Measurements from ENCODE around the gene PDLIM5. TPM values are rescaled to one million over a fixed set of nuclear protein-coding genes. Genes with fewer than 3 reads are reported as not detected.
A peak's percentile ranks its signal among the peaks of the same experiment; 100 is the strongest.
"Not testable (repeated sequence)": the region's sequence is repeated elsewhere in the genome, so short reads cannot be mapped to it uniquely, and the experiment has no call there.

PDLIM5 gene
- total RNA-seq, 1 donor from 2014 or later, result 66.1 TPM

GRCh38 chr4:94466923-94467322 is 15.2 kb downstream of the PDLIM5 start:
- no peaks in the 10 kb centered on the region for H3K27me3 Mint-ChIP-seq
- H3K9me3 Mint-ChIP-seq (ENCODE audit: low read depth), result peaks cover 10% of the 10 kb centered on the region
- no peak overlapping the region for H3K4me3 Mint-ChIP-seq (ENCODE audit: low read depth)
- peaks cover 10% of the 10 kb centered on the region for H3K36me3 Mint-ChIP-seq (ENCODE audit: insufficient read depth)
- no peak for TF ChIP-seq CTCF (IDR thresholded peaks at IDR 0.05; ENCODE audit: unreplicated experiment)
- peak overlapping the region; percentile 31 for H3K27ac Mint-ChIP-seq
- H3K4me1 Mint-ChIP-seq (ENCODE audit: low read depth), result peaks cover 23% of the 10 kb centered on the region
- DNase-seq (ENCODE audit: low spot score, unreplicated experiment), result no peak

- TF ChIP-seq CTCF (IDR thresholded peaks at IDR 0.05; ENCODE audit: unreplicated experiment), result no peak
- peaks cover 10% of the 10 kb centered on the region for H3K9me3 Mint-ChIP-seq (ENCODE audit: low read depth)
Observed at GRCh38 chr4:94468093-94468769, 16.5 kb downstream of the PDLIM5 start.

GRCh38 chr4:94469221-94469784 is 17.6 kb downstream of the PDLIM5 start:
- Mint-ChIP-seq H3K9me3 (ENCODE audit: low read depth) (peaks cover 10% of the 10 kb centered on the region), H3K4me3 (ENCODE audit: low read depth) (no peak overlapping the region), H3K27ac (peak overlapping the region; percentile 72), H3K36me3 (ENCODE audit: insufficient read depth) (peaks cover 10% of the 10 kb centered on the region), H3K4me1 (ENCODE audit: low read depth) (peaks cover 30% of the 10 kb centered on the region), H3K27me3 (no peaks in the 10 kb centered on the region)
- no peak for DNase-seq (ENCODE audit: low spot score, unreplicated experiment)
- TF ChIP-seq CTCF (IDR thresholded peaks at IDR 0.05; ENCODE audit: unreplicated experiment), result no peak

More at GRCh38 chr4:94468093-94468769, 16.5 kb downstream of the PDLIM5 start:
- H3K27me3 Mint-ChIP-seq, result no peaks in the 10 kb centered on the region
- H3K4me3 Mint-ChIP-seq (ENCODE audit: low read depth), result no peak overlapping the region
- H3K4me1 Mint-ChIP-seq (ENCODE audit: low read depth), result peaks cover 32% of the 10 kb centered on the region
- no peak for DNase-seq (ENCODE audit: low spot score, unreplicated experiment)
- peak overlapping the region; percentile 65 for H3K27ac Mint-ChIP-seq
- peaks cover 10% of the 10 kb centered on the region for H3K36me3 Mint-ChIP-seq (ENCODE audit: insufficient read depth)

- TF ChIP-seq CTCF (IDR thresholded peaks at IDR 0.05; ENCODE audit: unreplicated experiment), result no peak
- Mint-ChIP-seq H3K9me3 (ENCODE audit: low read depth) (peaks cover 10% of the 10 kb centered on the region), H3K4me3 (ENCODE audit: low read depth) (no peak overlapping the region), H3K4me1 (ENCODE audit: low read depth) (peaks cover 31% of the 10 kb centered on the region), H3K27me3 (no peaks in the 10 kb centered on the region), H3K36me3 (ENCODE audit: insufficient read depth) (peaks cover 10% of the 10 kb centered on the region), H3K27ac (no peak overlapping the region)
- DNase-seq (ENCODE audit: low spot score, unreplicated experiment), result no peak
Observed at GRCh38 chr4:94470132-94470531, 18.4 kb downstream of the PDLIM5 start.

GRCh38 chr4:94470782-94471181 is 19.0 kb downstream of the PDLIM5 start:
- not testable (repeated sequence) for H3K9me3 Mint-ChIP-seq (ENCODE audit: low read depth); H3K27me3 Mint-ChIP-seq; H3K27ac Mint-ChIP-seq; H3K4me3 Mint-ChIP-seq (ENCODE audit: low read depth); DNase-seq (ENCODE audit: low spot score, unreplicated experiment)
- H3K4me1 Mint-ChIP-seq (ENCODE audit: low read depth), result peaks cover 37% of the 10 kb centered on the region
- peaks cover 10% of the 10 kb centered on the region for H3K36me3 Mint-ChIP-seq (ENCODE audit: insufficient read depth)

All from progenitor cell of endocrine pancreas (in vitro differentiated cells).